Nephron (organoid): ENCODE results near the gene NQO2.
"Not testable (repeated sequence)": the region's sequence is repeated elsewhere in the genome, so short reads cannot be mapped to it uniquely, and the experiment has no call there.

Source experiments
- H3K27ac Mint-ChIP-seq, 3 experiments: 2 replicates each; pipeline ENCODE4 v1.8.0; 2020; ENCODE audit warnings: mixed read lengths in 3 of 3, mild to moderate bottlenecking in 2 of 3, moderate library complexity in 1 of 3
- H3K27me3 Mint-ChIP-seq: 2 replicates; pipeline ENCODE4 v1.8.0; 2021; ENCODE audit warnings: low read depth, mild to moderate bottlenecking, moderate library complexity, mixed read lengths
- H3K36me3 Mint-ChIP-seq: 2 replicates; pipeline ENCODE4 v1.8.0; 2020; ENCODE audit warnings: low read depth, mixed read lengths
- H3K4me1 Mint-ChIP-seq: 2 replicates; pipeline ENCODE4 v1.8.0; 2020; ENCODE audit warnings: mixed read lengths
- H3K4me3 Mint-ChIP-seq, 3 experiments: 2 replicates each; pipeline ENCODE4 v1.8.0; 2020; ENCODE audit warnings: mild to moderate bottlenecking in 3 of 3, mixed read lengths in 3 of 3, moderate library complexity in 2 of 3
- H3K9me3 Mint-ChIP-seq: 2 replicates; pipeline ENCODE4 v1.8.0; 2020; ENCODE audit warnings: mixed read lengths
- CTCF ChIP-seq, 3 experiments: fragments of 200-600 bp; sonication (generic); IDR thresholded peaks; one replicate each; pipeline ENCODE4 v1.5.0; 2021; ENCODE audit warnings: antibody characterized with exemption in 3 of 3; ENCODE audit not compliant: unreplicated experiment in 3 of 3

The NQO2 gene

DNA sequence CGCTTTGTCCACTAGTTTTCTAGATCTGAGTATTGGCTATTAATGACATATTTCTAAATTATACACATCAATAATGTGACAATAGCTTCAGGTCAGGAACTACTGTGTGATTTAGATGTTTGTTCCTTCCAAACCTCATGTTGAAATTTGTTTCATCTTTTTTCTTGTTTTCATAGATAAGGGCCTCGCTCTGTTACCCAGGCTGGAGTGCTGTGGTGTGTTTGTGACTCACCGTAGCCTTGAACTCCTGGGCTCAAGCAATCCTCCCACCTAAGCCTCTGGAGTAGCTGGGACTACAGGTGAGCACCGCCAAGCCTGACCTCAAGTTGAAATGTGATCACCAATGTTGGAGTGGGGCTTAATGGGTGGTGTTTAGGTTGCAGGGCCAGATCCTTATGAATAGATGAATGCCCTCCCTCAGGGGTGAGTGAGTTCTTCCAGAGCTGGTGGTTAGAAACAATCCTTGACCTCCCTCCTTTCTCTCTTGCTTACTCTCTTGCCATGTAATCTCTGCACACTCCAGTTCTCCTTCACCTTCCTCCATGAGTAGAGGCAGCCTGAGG lies 5.9 kb upstream of the NQO2 start:
- Mint-ChIP-seq H3K27ac (peak overlapping the region; percentile 20 to 39 (median 30)), H3K27me3 (peaks cover 5% of the 10 kb centered on the region), H3K36me3 (peaks cover 3% of the 10 kb centered on the region), H3K4me1 (peaks cover 28% of the 10 kb centered on the region), H3K9me3 (no peaks in the 10 kb centered on the region), H3K4me3 (no peak overlapping the region)
- no peak for TF ChIP-seq CTCF (IDR thresholded peaks at IDR 0.05; ENCODE audit: unreplicated experiment in 3 of 3)

GRCh38 chr6:2998249-2998997 lies 1.3 kb upstream of the NQO2 start:
- peak; percentile 56 to 60 (median 60) for TF ChIP-seq CTCF (IDR thresholded peaks at IDR 0.05; ENCODE audit: unreplicated experiment in 3 of 3)
- H3K4me1 Mint-ChIP-seq = peaks cover 14% of the 10 kb centered on the region
- H3K4me3 Mint-ChIP-seq = peak overlapping the region; percentile 85 to 90 (median 87)
- H3K36me3 Mint-ChIP-seq = peaks cover 12% of the 10 kb centered on the region
- H3K27ac Mint-ChIP-seq = peak overlapping the region in 2 of 3 experiments; percentile 36 to 53
- not testable (repeated sequence) for H3K9me3 Mint-ChIP-seq, H3K27me3 Mint-ChIP-seq

DNA sequence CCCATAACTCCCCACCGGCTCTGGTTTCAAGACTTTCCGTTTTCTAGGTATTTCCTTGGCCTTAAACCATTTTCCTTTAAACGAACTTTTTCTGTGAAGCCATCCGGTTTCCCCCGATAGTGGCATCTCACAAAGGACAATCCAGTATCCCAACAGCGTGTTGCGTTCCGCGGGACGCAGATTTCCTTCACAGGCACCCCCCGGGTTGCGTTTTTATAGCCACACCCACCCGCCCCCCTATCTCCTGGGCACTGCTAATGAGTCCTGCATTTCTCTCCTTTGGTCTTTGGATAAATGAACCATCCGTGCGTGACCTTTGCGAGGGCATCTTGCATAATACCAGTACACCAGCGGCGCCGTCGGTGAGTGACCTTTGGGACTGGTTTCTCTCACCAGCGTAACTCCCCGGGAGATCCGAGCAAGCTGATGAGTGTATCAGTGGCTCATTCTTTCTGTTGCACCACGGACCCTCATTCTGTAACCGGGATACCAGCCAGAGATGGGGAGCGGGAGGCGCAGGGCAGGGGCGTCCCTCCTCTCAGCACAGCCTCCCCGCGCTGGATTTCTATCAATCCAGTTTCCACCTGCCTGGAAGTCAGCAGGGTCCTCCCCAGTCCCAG lies 586 bp upstream of the NQO2 start:
- Mint-ChIP-seq H3K27ac (peak overlapping the region in 2 of 3 experiments; percentile 35 to 89), H3K4me3 (peak overlapping the region; percentile 85 to 90 (median 87)), H3K36me3 (peaks cover 9% of the 10 kb centered on the region), H3K4me1 (peaks cover 14% of the 10 kb centered on the region), H3K9me3 (no peaks in the 10 kb centered on the region), H3K27me3 (peaks cover 9% of the 10 kb centered on the region)
- no peak for TF ChIP-seq CTCF (IDR thresholded peaks at IDR 0.05; ENCODE audit: unreplicated experiment in 3 of 3)

- Mint-ChIP-seq H3K27me3 (peaks cover 9% of the 10 kb centered on the region), H3K4me3 (peak overlapping the region; percentile 87 to 92 (median 87)), H3K9me3 (no peaks in the 10 kb centered on the region), H3K27ac (no peak overlapping the region), H3K4me1 (peaks cover 14% of the 10 kb centered on the region), H3K36me3 (peaks cover 24% of the 10 kb centered on the region)
- no peak for TF ChIP-seq CTCF (IDR thresholded peaks at IDR 0.05; ENCODE audit: unreplicated experiment in 3 of 3)
These were observed 1.6 kb downstream of the NQO2 start for GRCh38 chr6:3001146-3001772.

DNA sequence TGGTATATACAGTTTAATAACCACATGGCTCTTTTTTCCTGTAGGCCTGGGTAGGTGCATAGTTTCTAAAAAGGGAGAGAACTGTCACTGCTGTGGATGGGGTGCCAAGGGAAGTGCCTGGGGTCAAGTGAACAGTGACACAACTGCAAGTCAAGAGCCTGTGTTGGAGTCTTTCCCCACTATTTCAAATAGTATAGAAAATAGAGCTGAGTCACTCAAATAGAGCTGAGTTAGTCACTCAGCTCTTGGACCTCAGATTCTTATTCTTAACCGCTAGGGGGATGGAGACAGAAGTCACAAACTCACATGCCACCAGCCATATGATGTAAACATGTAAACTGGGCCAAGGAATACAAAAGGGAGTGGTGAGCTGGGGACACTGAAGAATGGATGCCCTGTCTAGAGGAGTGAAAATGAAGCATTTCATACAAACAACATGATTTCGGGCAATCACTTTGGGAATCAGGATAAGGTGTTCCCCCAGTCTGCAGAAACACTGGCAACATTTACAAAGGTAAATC lies 2.1 kb downstream of the NQO2 start:
- H3K27ac Mint-ChIP-seq = peak overlapping the region in 1 of 3 experiments; percentile 38
- peak; percentile 34 to 50 (median 42) for TF ChIP-seq CTCF (IDR thresholded peaks at IDR 0.05; ENCODE audit: unreplicated experiment in 3 of 3)
- H3K27me3 Mint-ChIP-seq = peaks cover 7% of the 10 kb centered on the region

DNA sequence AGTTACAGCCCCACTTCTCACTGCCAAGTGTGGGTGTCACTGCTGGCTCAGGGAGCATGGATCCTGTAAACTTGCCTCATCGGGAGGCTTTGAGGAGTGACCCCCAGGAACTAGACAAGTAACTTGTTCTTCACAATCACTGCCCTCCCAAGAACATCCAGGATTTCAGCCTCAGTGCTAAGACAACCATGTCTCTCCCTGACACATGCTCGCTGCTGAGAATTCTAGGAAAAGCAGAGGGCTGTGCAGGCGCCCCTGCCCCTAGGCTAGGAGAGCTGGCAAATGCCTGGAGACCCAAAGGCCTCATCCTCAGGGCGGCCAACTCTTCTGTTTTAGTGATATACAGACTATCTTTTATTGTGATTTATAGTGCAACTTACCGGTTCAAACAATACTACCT lies 3.5 kb downstream of the NQO2 start:
- peaks cover 42% of the 10 kb centered on the region for H3K36me3 Mint-ChIP-seq
- H3K9me3 Mint-ChIP-seq, H3K27ac Mint-ChIP-seq, H3K27me3 Mint-ChIP-seq: not testable (repeated sequence)
- peaks cover 11% of the 10 kb centered on the region for H3K4me1 Mint-ChIP-seq
- H3K4me3 Mint-ChIP-seq = peak overlapping the region; percentile 21 to 55 (median 37)

More for the DNA sequence above, 2.1 kb downstream of the NQO2 start:
- no peaks in the 10 kb centered on the region for H3K9me3 Mint-ChIP-seq
- peak overlapping the region; percentile 21 to 78 (median 60) for H3K4me3 Mint-ChIP-seq
- H3K4me1 Mint-ChIP-seq = peaks cover 14% of the 10 kb centered on the region
- H3K36me3 Mint-ChIP-seq = peaks cover 29% of the 10 kb centered on the region
